Gastrocnemius medialis (tissue), 4 donors: Measurements from ENCODE around the gene LRRC4C.

Source experiments
- POLR2A ChIP-seq, 2 donors: fragments of 450-650 bp; IDR thresholded peaks; one replicate each; pipeline ENCODE4 v1.6.1; 2017; ENCODE audit warnings: antibody characterized with exemption in 2 of 2, mild to moderate bottlenecking in 2 of 2, moderate library complexity in 2 of 2
- TF ChIP-seq, protein P1 (sequence below), 5 experiments: fragments of 450-650 bp in 3 of 5; fragments of 200-600 bp in 2 of 5; sonication (generic) in 2 of 5; IDR thresholded peaks in 4 of 5; conservative IDR thresholded peaks in 1 of 5; 1 replicate in 4 of 5; 2 replicates in 1 of 5; pipeline ENCODE4 v1.5.1; 2016 to 2019; ENCODE audit warnings: antibody characterized with exemption in 5 of 5, mild to moderate bottlenecking in 3 of 5, moderate library complexity in 3 of 5

DNA sequence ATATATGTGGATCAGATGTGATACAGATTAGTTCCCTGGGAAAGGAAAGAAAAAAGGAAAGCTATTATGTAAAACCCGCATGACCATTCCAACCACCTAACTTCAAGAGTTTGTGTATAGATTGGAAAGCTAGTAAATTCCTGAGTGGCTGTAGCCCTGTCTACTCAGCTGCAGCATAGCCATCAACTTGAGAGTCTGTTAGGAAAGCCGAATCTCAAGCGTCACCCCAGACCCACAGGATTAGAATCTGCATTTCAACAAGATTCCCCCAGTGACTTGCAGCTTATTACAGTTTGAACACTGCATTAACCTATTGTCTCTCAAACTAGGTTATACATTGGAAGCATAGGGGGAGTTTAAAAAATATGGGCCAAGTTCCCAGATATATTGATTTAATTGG, 921.7 kb downstream of the LRRC4C start:
- TF ChIP-seq POLR2A (IDR thresholded peaks at IDR 0.05) = no peak
- TF ChIP-seq, protein P1, sequence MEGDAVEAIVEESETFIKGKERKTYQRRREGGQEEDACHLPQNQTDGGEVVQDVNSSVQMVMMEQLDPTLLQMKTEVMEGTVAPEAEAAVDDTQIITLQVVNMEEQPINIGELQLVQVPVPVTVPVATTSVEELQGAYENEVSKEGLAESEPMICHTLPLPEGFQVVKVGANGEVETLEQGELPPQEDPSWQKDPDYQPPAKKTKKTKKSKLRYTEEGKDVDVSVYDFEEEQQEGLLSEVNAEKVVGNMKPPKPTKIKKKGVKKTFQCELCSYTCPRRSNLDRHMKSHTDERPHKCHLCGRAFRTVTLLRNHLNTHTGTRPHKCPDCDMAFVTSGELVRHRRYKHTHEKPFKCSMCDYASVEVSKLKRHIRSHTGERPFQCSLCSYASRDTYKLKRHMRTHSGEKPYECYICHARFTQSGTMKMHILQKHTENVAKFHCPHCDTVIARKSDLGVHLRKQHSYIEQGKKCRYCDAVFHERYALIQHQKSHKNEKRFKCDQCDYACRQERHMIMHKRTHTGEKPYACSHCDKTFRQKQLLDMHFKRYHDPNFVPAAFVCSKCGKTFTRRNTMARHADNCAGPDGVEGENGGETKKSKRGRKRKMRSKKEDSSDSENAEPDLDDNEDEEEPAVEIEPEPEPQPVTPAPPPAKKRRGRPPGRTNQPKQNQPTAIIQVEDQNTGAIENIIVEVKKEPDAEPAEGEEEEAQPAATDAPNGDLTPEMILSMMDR (IDR thresholded peaks at IDR 0.05 in 4 of 5, conservative IDR thresholded peaks at IDR 0.05 in 1 of 5) = no peak
